ENCODE measurements around the gene MXRA8. TPM values are rescaled to one million over a fixed set of nuclear protein-coding genes. Genes with fewer than 3 reads are reported as not detected.
A peak's percentile ranks its signal among the peaks of the same experiment; 100 is the strongest.

The MXRA8 gene
- polyA plus RNA-seq, 2 of the 4 experiments (the other 2 are of a cell fraction) = 0.12 to 0.22 TPM

GRCh38 chr1:1373815-1374588 is 15.6 kb upstream of the MXRA8 start:
- peaks cover 14% of the 10 kb centered on the region for H3K4me1 ChIP-seq
- ATAC-seq (no peak), FAIRE-seq (no peak), DNase-seq (ENCODE audit: low read depth in 1 of 2, low spot score in 1 of 2) (no peak)
- WGBS (ENCODE audit: missing lambda C conversion rate) = 70% methylated on average over 28 of the region's 52 CpGs
- H3K9me3 ChIP-seq = no peaks in the 10 kb centered on the region
- peak overlapping the region; percentile 89 for H3K4me2 ChIP-seq
- peak overlapping the region; percentile 96 to 98 for H3K27ac ChIP-seq
- CTCF ChIA-PET = interaction anchor here (1.3 to 3.2 kb wide), 9 partner anchors 9 to 132 kb away, joined by 3 to 35 read pairs (median 5); partner anchors contain the start of gene DVL1
- POLR2A ChIA-PET = interaction anchor here (2.3 kb wide), 1 partner anchor 25 kb away, joined by 20 read pairs; the partner anchor contains the start of gene CCNL2
- peak overlapping the region; percentile 94 for H3K4me3 ChIP-seq
- no peak for TF ChIP-seq RFX5 (IDR thresholded peaks at IDR 0.05)
- no peak for TF ChIP-seq MAZ (IDR thresholded peaks at IDR 0.05; ENCODE audit: borderline replicate concordance, low read depth, low read length)
- no peak for TF ChIP-seq GATA3 (IDR thresholded peaks at IDR 0.05; ENCODE audit: borderline replicate concordance)
- no peak for TF ChIP-seq NFE2L2 (conservative IDR thresholded peaks at IDR 0.05; ENCODE audit: low read length)
- TF ChIP-seq, protein P1, sequence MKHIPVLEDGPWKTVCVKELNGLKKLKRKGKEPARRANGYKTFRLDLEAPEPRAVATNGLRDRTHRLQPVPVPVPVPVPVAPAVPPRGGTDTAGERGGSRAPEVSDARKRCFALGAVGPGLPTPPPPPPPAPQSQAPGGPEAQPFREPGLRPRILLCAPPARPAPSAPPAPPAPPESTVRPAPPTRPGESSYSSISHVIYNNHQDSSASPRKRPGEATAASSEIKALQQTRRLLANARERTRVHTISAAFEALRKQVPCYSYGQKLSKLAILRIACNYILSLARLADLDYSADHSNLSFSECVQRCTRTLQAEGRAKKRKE (CRISPR knock-in tag; IDR thresholded peaks at IDR 0.05; ENCODE audit: low read depth) = no peak
- no peak for TF ChIP-seq CHD4 (IDR thresholded peaks at IDR 0.05; ENCODE audit: borderline replicate concordance)
- no peak for TF ChIP-seq CEBPB (IDR thresholded peaks at IDR 0.05)
- no peak for TF ChIP-seq EP300 (IDR thresholded peaks at IDR 0.05)
- no peak for TF ChIP-seq TFCP2L1 (CRISPR knock-in tag; IDR thresholded peaks at IDR 0.05)
- TF ChIP-seq RAD21 (conservative IDR thresholded peaks at IDR 0.05 in 1 of 2, IDR thresholded peaks at IDR 0.05 in 1 of 2) = no peak
- no peak for TF ChIP-seq POLR2AphosphoS2 (conservative IDR thresholded peaks at IDR 0.05; ENCODE audit: low read length)

GRCh38 chr1:1373051-1373814 is 14.9 kb upstream of the MXRA8 start:
- ChIA-PET CTCF (interaction anchor here (1.1 to 6.1 kb wide), 16 partner anchors 8 to 133 kb away, joined by 3 to 73 read pairs (median 6); partner anchors contain the start of gene DVL1), POLR2A (no interaction called here)
- FAIRE-seq (no peak), ATAC-seq (no peak), DNase-seq (ENCODE audit: low read depth in 1 of 2, low spot score in 1 of 2) (no peak)
- Histone ChIP-seq H3K4me2 (peak overlapping the region; percentile 89), H3K4me3 (peak overlapping the region; percentile 94; the same call in 2 of the 3 replicates), H3K4me1 (peaks cover 14% of the 10 kb centered on the region), H3K27ac (no peak overlapping the region), H3K9me3 (no peaks in the 10 kb centered on the region)
- TF ChIP-seq POLR2AphosphoS2 (conservative IDR thresholded peaks at IDR 0.05; ENCODE audit: low read length) (no peak), MAZ (IDR thresholded peaks at IDR 0.05; ENCODE audit: borderline replicate concordance, low read depth, low read length) (no peak), MAFK (IDR thresholded peaks at IDR 0.05; ENCODE audit: partially characterized antibody) (no peak), HOXB5 (CRISPR knock-in tag; IDR thresholded peaks at IDR 0.05) (no peak), FOXS1 (CRISPR knock-in tag; IDR thresholded peaks at IDR 0.05) (no peak), HOXB13 (CRISPR knock-in tag; IDR thresholded peaks at IDR 0.05; ENCODE audit: low read depth) (no peak), EHMT2 (IDR thresholded peaks at IDR 0.05; ENCODE audit: low read depth) (no peak)
- WGBS (ENCODE audit: missing lambda C conversion rate) = 86% methylated on average over 20 of the region's 26 CpGs

- ChIA-PET POLR2A (no interaction called here), CTCF (interaction anchor here (0.5 to 6.1 kb wide), 27 partner anchors 9 to 210 kb away, joined by 3 to 73 read pairs (median 5); partner anchors contain the start of gene DVL1)
- Histone ChIP-seq H3K4me2 (no peak overlapping the region), H3K4me1 (peaks cover 14% of the 10 kb centered on the region), H3K9me3 (no peaks in the 10 kb centered on the region), H3K27ac (no peak overlapping the region), H3K4me3 (no peak overlapping the region)
- FAIRE-seq (no peak), DNase-seq (ENCODE audit: low read depth in 1 of 2, low spot score in 1 of 2) (peak; percentile 44 to 71), ATAC-seq (peak; percentile 36 to 67; a peak in 3 of 6 replicates)
- TF ChIP-seq POLR2A (IDR thresholded peaks at IDR 0.05; ENCODE audit: low read length) = no peak
- TF ChIP-seq, protein P2, sequence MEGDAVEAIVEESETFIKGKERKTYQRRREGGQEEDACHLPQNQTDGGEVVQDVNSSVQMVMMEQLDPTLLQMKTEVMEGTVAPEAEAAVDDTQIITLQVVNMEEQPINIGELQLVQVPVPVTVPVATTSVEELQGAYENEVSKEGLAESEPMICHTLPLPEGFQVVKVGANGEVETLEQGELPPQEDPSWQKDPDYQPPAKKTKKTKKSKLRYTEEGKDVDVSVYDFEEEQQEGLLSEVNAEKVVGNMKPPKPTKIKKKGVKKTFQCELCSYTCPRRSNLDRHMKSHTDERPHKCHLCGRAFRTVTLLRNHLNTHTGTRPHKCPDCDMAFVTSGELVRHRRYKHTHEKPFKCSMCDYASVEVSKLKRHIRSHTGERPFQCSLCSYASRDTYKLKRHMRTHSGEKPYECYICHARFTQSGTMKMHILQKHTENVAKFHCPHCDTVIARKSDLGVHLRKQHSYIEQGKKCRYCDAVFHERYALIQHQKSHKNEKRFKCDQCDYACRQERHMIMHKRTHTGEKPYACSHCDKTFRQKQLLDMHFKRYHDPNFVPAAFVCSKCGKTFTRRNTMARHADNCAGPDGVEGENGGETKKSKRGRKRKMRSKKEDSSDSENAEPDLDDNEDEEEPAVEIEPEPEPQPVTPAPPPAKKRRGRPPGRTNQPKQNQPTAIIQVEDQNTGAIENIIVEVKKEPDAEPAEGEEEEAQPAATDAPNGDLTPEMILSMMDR (IDR thresholded peaks at IDR 0.05) = peak; percentile 60
- no peak for TF ChIP-seq EP300 (IDR thresholded peaks at IDR 0.05)
- no peak for TF ChIP-seq MAFK (IDR thresholded peaks at IDR 0.05; ENCODE audit: partially characterized antibody)
- TF ChIP-seq MYC (IDR thresholded peaks at IDR 0.05; ENCODE audit: borderline replicate concordance, low read length) = no peak
- peak; percentile 57 for TF ChIP-seq SMC3 (IDR thresholded peaks at IDR 0.05)
- TF ChIP-seq PHF8 (IDR thresholded peaks at IDR 0.05; ENCODE audit: borderline replicate concordance, low read depth) = no peak
- no peak for TF ChIP-seq ZC3H11A (IDR thresholded peaks at IDR 0.05)
- TF ChIP-seq RCOR1 (IDR thresholded peaks at IDR 0.05; ENCODE audit: low read depth, low read length) = no peak
- peak; percentile 42 to 43; a peak in 2 of 5 replicates for TF ChIP-seq RAD21 (conservative IDR thresholded peaks at IDR 0.05 in 1 of 2, IDR thresholded peaks at IDR 0.05 in 1 of 2)
- TF ChIP-seq EHMT2 (IDR thresholded peaks at IDR 0.05; ENCODE audit: low read depth) = no peak
- no peak for TF ChIP-seq MAZ (IDR thresholded peaks at IDR 0.05; ENCODE audit: borderline replicate concordance, low read depth, low read length)
- 26% methylated on average over 4 of the region's 26 CpGs for WGBS (ENCODE audit: missing lambda C conversion rate)
These were observed 13.7 kb upstream of the MXRA8 start for GRCh38 chr1:1371746-1372711.
